ENCODE results near the gene GSTM2. TPM values are rescaled to one million over a fixed set of nuclear protein-coding genes. Genes with fewer than 3 reads are reported as not detected.
A peak's percentile ranks its signal among the peaks of the same experiment; 100 is the strongest.

GSTM2 gene
- total RNA-seq, 1 donor from 2014 or later: 15.6 TPM

- Histone ChIP-seq H3K9me3 (ENCODE audit: low read depth) (no peaks in the 10 kb centered on the region), H3K9ac (no peak overlapping the region), H4K20me1 (ENCODE audit: low read depth) (no peaks in the 10 kb centered on the region), H3K4me3 (no peak overlapping the region), H3K27me3 (no peaks in the 10 kb centered on the region), H3F3A (ENCODE audit: low read depth) (peaks cover 9% of the 10 kb centered on the region), H3K4me1 (peaks cover 30% of the 10 kb centered on the region), H3K79me2 (ENCODE audit: low read depth) (no peaks in the 10 kb centered on the region), H3K36me3 (no peaks in the 10 kb centered on the region), H2AFZ (replicated peaks) (no peak overlapping the region), H3K4me2 (no peak overlapping the region), H3K27ac (no peak overlapping the region)
- Mint-ChIP-seq H3K4me1 (peaks cover 32% of the 10 kb centered on the region), H3K27me3 (ENCODE audit: insufficient read depth, low read depth) (peaks cover 2% of the 10 kb centered on the region), H3K4me3 (no peak overlapping the region), H3K9me3 (no peaks in the 10 kb centered on the region), H3K36me3 (peaks cover 4% of the 10 kb centered on the region), H3K27ac (no peak overlapping the region)
- no peak for DNase-seq (ENCODE audit: low spot score)
- no peak for TF ChIP-seq EZH2 (IDR thresholded peaks at IDR 0.05)
- TF ChIP-seq CTCF (IDR thresholded peaks at IDR 0.05): no peak
- no peak for TF ChIP-seq EZH2phosphoT487 (IDR thresholded peaks at IDR 0.05)
Measured at GRCh38 chr1:109634771-109635750, 32.8 kb upstream of the GSTM2 start.

GRCh38 chr1:109635862-109636200 is 32.0 kb upstream of the GSTM2 start:
- Mint-ChIP-seq H3K36me3 (peaks cover 4% of the 10 kb centered on the region), H3K9me3 (no peaks in the 10 kb centered on the region), H3K27me3 (ENCODE audit: insufficient read depth, low read depth) (peaks cover 2% of the 10 kb centered on the region), H3K4me3 (no peak overlapping the region), H3K27ac (no peak overlapping the region), H3K4me1 (peaks cover 34% of the 10 kb centered on the region)
- Histone ChIP-seq H3K9me3 (ENCODE audit: low read depth) (no peaks in the 10 kb centered on the region), H4K20me1 (ENCODE audit: low read depth) (no peaks in the 10 kb centered on the region), H3K27ac (no peak overlapping the region), H3F3A (ENCODE audit: low read depth) (peaks cover 9% of the 10 kb centered on the region), H3K4me2 (peak overlapping the region; percentile 13), H3K27me3 (no peaks in the 10 kb centered on the region), H3K4me3 (no peak overlapping the region), H3K79me2 (ENCODE audit: low read depth) (no peaks in the 10 kb centered on the region), H3K36me3 (no peaks in the 10 kb centered on the region), H3K4me1 (peaks cover 30% of the 10 kb centered on the region), H3K9ac (no peak overlapping the region), H2AFZ (replicated peaks) (no peak overlapping the region)
- no peak for DNase-seq (ENCODE audit: low spot score)
- TF ChIP-seq EZH2phosphoT487 (IDR thresholded peaks at IDR 0.05): no peak
- no peak for TF ChIP-seq EZH2 (IDR thresholded peaks at IDR 0.05)
- no peak for TF ChIP-seq CTCF (IDR thresholded peaks at IDR 0.05)

- Histone ChIP-seq H3F3A (ENCODE audit: low read depth) (peaks cover 9% of the 10 kb centered on the region), H3K27ac (no peak overlapping the region), H3K27me3 (no peaks in the 10 kb centered on the region), H3K4me3 (no peak overlapping the region), H3K4me1 (peaks cover 30% of the 10 kb centered on the region), H3K36me3 (no peaks in the 10 kb centered on the region), H4K20me1 (ENCODE audit: low read depth) (no peaks in the 10 kb centered on the region), H3K9ac (no peak overlapping the region), H3K4me2 (peak overlapping the region; percentile 13), H3K79me2 (ENCODE audit: low read depth) (no peaks in the 10 kb centered on the region), H2AFZ (replicated peaks) (no peak overlapping the region), H3K9me3 (ENCODE audit: low read depth) (no peaks in the 10 kb centered on the region)
- no peak for TF ChIP-seq EZH2phosphoT487 (IDR thresholded peaks at IDR 0.05)
- TF ChIP-seq EZH2 (IDR thresholded peaks at IDR 0.05): no peak
- TF ChIP-seq CTCF (IDR thresholded peaks at IDR 0.05): no peak
- Mint-ChIP-seq H3K27ac (peak overlapping the region; percentile 67), H3K9me3 (no peaks in the 10 kb centered on the region), H3K27me3 (ENCODE audit: insufficient read depth, low read depth) (peaks cover 2% of the 10 kb centered on the region), H3K4me3 (no peak overlapping the region), H3K4me1 (peaks cover 34% of the 10 kb centered on the region), H3K36me3 (peaks cover 2% of the 10 kb centered on the region)
- no peak for DNase-seq (ENCODE audit: low spot score)
Measured at GRCh38 chr1:109636201-109636952, 31.5 kb upstream of the GSTM2 start.

All from neural progenitor cell (in vitro differentiated cells).